ENCODE measurements around the gene PRKACA. TPM values are rescaled to one million over a fixed set of nuclear protein-coding genes. Genes with fewer than 3 reads are reported as not detected.

The PRKACA gene
- polyA plus RNA-seq, 1 experiment, result 17.9 TPM

DNA sequence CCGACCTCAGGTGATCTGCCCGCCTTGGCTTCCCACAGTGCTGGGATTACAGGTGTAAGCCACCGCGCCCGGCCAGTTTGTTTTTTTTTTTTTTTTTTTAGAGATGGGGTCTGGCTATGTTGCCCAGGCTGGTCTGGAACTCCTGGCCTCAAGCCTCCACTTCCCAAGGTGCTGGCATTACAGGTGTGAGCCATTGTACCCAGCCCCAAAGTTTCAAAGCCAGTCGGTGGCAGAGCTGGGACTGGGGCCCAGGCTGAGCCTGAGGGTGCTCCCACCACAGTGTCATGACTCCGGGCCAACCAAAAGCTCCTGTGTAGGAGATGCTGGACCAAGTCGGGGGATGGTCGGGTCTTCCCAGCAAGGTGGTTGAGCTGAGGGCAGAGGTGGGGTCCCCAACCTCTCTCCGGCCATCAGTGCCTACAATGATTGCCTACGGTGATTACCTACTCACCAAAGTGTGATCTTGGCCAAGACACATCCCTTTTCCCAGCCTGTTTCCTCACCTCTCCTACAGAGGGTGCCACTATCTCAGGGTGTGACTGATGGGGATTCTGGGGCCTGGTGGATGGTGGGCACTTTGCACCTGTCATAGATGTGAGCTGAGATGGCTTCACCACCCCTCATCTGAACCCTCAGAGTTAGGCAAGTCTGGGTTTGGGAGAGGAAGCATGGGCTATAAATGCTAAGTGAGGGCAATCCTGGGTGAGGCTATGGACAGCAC, 21.1 kb downstream of the PRKACA start:
- peak; percentile 15; the same call in 1 of the 2 replicates for TF ChIP-seq CTCF (IDR thresholded peaks at IDR 0.05; ENCODE audit: low read depth, low read length)
- Histone ChIP-seq H3K9me3 (ENCODE audit: control insufficient read depth, insufficient read depth, low read length) (peaks cover 12% of the 10 kb centered on the region; the same call in 1 of the 2 replicates), H3K27me3 (ENCODE audit: control insufficient read depth, insufficient read depth, low read length) (no peaks in the 10 kb centered on the region), H3K27ac (ENCODE audit: low read depth, low read length) (no peak overlapping the region), H3K4me3 (ENCODE audit: low read depth, low read length) (no peak overlapping the region)
- ChIA-PET CTCF (no interaction called here), POLR2A (no interaction called here)
- DNase-seq (ENCODE audit: low read depth, low spot score), result no peak

- no peaks in the 10 kb centered on the region for H3K27me3 ChIP-seq (ENCODE audit: control insufficient read depth, insufficient read depth, low read length)
- no peak for DNase-seq (ENCODE audit: low read depth, low spot score)
- POLR2A ChIA-PET, result no interaction called here
- H3K9me3 ChIP-seq (ENCODE audit: control insufficient read depth, insufficient read depth, low read length), result peaks cover 12% of the 10 kb centered on the region; the same call in 1 of the 2 replicates
- TF ChIP-seq CTCF (IDR thresholded peaks at IDR 0.05; ENCODE audit: low read depth, low read length), result no peak
- no peak overlapping the region for H3K27ac ChIP-seq (ENCODE audit: low read depth, low read length)
- no peak overlapping the region for H3K4me3 ChIP-seq (ENCODE audit: low read depth, low read length)
- CTCF ChIA-PET, result no interaction called here
Measured at GRCh38 chr19:14094854-14095253, 22.7 kb downstream of the PRKACA start.

- ChIA-PET CTCF (interaction anchor here (1.0 kb wide), 1 partner anchor 213 kb away, joined by 4 read pairs; no protein-coding TSS in a partner anchor), POLR2A (no interaction called here)
- peaks cover 12% of the 10 kb centered on the region; the same call in 1 of the 2 replicates for H3K9me3 ChIP-seq (ENCODE audit: control insufficient read depth, insufficient read depth, low read length)
- no peak for TF ChIP-seq CTCF (IDR thresholded peaks at IDR 0.05; ENCODE audit: low read depth, low read length)
- H3K4me3 ChIP-seq (ENCODE audit: low read depth, low read length), result no peak overlapping the region
- no peaks in the 10 kb centered on the region for H3K27me3 ChIP-seq (ENCODE audit: control insufficient read depth, insufficient read depth, low read length)
- H3K27ac ChIP-seq (ENCODE audit: low read depth, low read length), result no peak overlapping the region
- DNase-seq (ENCODE audit: low read depth, low spot score), result no peak
Measured at GRCh38 chr19:14093117-14093823, 24.3 kb downstream of the PRKACA start.

GRCh38 chr19:14091813-14092462, 25.6 kb downstream of the PRKACA start:
- H3K27ac ChIP-seq (ENCODE audit: low read depth, low read length), result no peak overlapping the region
- peak overlapping the region; percentile 77 for H3K4me3 ChIP-seq (ENCODE audit: low read depth, low read length)
- H3K9me3 ChIP-seq (ENCODE audit: control insufficient read depth, insufficient read depth, low read length), result peaks cover 12% of the 10 kb centered on the region; the same call in 1 of the 2 replicates
- H3K27me3 ChIP-seq (ENCODE audit: control insufficient read depth, insufficient read depth, low read length), result no peaks in the 10 kb centered on the region
- no peak; the same call in 1 of the 2 replicates for TF ChIP-seq CTCF (IDR thresholded peaks at IDR 0.05; ENCODE audit: low read depth, low read length)
- CTCF ChIA-PET, result interaction anchor here (1.0 kb wide), 1 partner anchor 45 kb away, joined by 5 read pairs; the partner anchor contains the start of gene ASF1B
- POLR2A ChIA-PET, result interaction anchor here (1.0 kb wide), 1 partner anchor 27 kb away, joined by 3 read pairs; no protein-coding TSS in a partner anchor
- DNase-seq (ENCODE audit: low read depth, low spot score), result no peak
